ENCODE data around the gene ASB6. TPM values are rescaled to one million over a fixed set of nuclear protein-coding genes. Genes with fewer than 3 reads are reported as not detected.
"Not testable (repeated sequence)": the region's sequence is repeated elsewhere in the genome, so short reads cannot be mapped to it uniquely, and the experiment has no call there.

Gene ASB6
- total RNA-seq, 1 experiment from 2014 or later, result 19.1 TPM

DNA sequence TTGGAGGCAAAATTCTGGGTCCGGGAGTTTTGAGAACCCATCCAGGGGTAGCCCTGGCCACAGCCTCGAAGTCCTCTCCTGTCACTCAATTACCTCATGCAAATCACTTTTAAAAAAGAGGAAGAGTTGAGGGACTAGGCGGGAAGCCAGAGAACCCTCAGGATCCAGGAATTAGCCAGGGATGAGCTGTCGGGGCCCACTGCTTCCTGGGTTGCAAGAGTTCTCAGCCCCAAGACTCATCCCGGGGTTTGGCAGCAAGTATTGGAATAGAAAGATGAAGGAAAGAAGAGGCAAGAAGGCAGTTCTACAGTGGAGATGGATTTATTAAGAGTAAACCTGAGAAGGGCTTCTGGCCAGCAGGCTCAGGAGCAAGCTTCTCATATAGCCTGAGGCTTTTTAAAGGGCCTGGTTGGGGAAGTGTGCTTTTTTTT is 46.6 kb downstream of the ASB6 start:
- H3K9me2 ChIP-seq (replicated peaks; ENCODE audit: low read length), result no peaks in the 10 kb centered on the region
- no peak overlapping the region for H3K27ac ChIP-seq (ENCODE audit: low read length)
- ChIA-PET POLR2A (ENCODE audit: unreplicated experiment) (interaction anchor here (0.6 kb wide), 2 partner anchors 34 to 421 kb away, joined by 3 to 7 read pairs; no protein-coding TSS in a partner anchor), CTCF (no interaction called here)
- no peaks in the 10 kb centered on the region for H4K20me1 ChIP-seq (ENCODE audit: low read length)
- H3K36me3 ChIP-seq (ENCODE audit: low read depth, low read length), result no peaks in the 10 kb centered on the region
- H3K79me2 ChIP-seq (ENCODE audit: low read length), result no peaks in the 10 kb centered on the region
- ATAC-seq, result no peak
- no peaks in the 10 kb centered on the region for H3K27me3 ChIP-seq (ENCODE audit: low read length)
- no peaks in the 10 kb centered on the region for H3K9me3 ChIP-seq (ENCODE audit: low read length)
- no peak overlapping the region for H3K4me3 ChIP-seq (ENCODE audit: low read length)
- DNase-seq, result peak; percentile 8
- no TSS peak for BruUV-seq (replicated peaks)
- H3F3A ChIP-seq (ENCODE audit: low read length, unreplicated experiment), result no peaks in the 10 kb centered on the region
- TF ChIP-seq EZH2 (IDR thresholded peaks at IDR 0.05; ENCODE audit: low read length, unreplicated experiment), result no peak
- TF ChIP-seq, protein P1, sequence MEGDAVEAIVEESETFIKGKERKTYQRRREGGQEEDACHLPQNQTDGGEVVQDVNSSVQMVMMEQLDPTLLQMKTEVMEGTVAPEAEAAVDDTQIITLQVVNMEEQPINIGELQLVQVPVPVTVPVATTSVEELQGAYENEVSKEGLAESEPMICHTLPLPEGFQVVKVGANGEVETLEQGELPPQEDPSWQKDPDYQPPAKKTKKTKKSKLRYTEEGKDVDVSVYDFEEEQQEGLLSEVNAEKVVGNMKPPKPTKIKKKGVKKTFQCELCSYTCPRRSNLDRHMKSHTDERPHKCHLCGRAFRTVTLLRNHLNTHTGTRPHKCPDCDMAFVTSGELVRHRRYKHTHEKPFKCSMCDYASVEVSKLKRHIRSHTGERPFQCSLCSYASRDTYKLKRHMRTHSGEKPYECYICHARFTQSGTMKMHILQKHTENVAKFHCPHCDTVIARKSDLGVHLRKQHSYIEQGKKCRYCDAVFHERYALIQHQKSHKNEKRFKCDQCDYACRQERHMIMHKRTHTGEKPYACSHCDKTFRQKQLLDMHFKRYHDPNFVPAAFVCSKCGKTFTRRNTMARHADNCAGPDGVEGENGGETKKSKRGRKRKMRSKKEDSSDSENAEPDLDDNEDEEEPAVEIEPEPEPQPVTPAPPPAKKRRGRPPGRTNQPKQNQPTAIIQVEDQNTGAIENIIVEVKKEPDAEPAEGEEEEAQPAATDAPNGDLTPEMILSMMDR (conservative IDR thresholded peaks at IDR 0.05; ENCODE audit: low read depth, low read length), result no peak
- no peak for TF ChIP-seq EZH2phosphoT487 (IDR thresholded peaks at IDR 0.05; ENCODE audit: borderline replicate concordance, low read length)
- H3K9ac ChIP-seq (ENCODE audit: low read length), result no peak overlapping the region
- H3K4me2 ChIP-seq (ENCODE audit: low read length), result no peak overlapping the region
- H3K4me1 ChIP-seq (ENCODE audit: insufficient read depth, low read length), result peaks cover 2% of the 10 kb centered on the region; the same call in 1 of the 2 replicates
- H2AFZ ChIP-seq (ENCODE audit: low read length), result no peak overlapping the region
- intact Hi-C loops (cut with micrococcal nuclease), result no loop called here

- H3K4me3 ChIP-seq (ENCODE audit: low read length), result no peak overlapping the region
- no peaks in the 10 kb centered on the region for H3K9me2 ChIP-seq (replicated peaks; ENCODE audit: low read length)
- no peaks in the 10 kb centered on the region for H3K27me3 ChIP-seq (ENCODE audit: low read length)
- H3K36me3 ChIP-seq (ENCODE audit: low read depth, low read length), result no peaks in the 10 kb centered on the region
- ATAC-seq, result no peak
- H3K9me3 ChIP-seq (ENCODE audit: low read length), result no peaks in the 10 kb centered on the region
- ChIA-PET CTCF (no interaction called here), POLR2A (ENCODE audit: unreplicated experiment) (no interaction called here)
- DNase-seq, result no peak
- intact Hi-C loops (cut with micrococcal nuclease), result no loop called here
- BruUV-seq (replicated peaks), result no TSS peak
- H3K27ac ChIP-seq (ENCODE audit: low read length), result no peak overlapping the region
- peaks cover 2% of the 10 kb centered on the region; the same call in 1 of the 2 replicates for H3K4me1 ChIP-seq (ENCODE audit: insufficient read depth, low read length)
- TF ChIP-seq EZH2phosphoT487 (IDR thresholded peaks at IDR 0.05; ENCODE audit: borderline replicate concordance, low read length) (no peak), EZH2 (IDR thresholded peaks at IDR 0.05; ENCODE audit: low read length, unreplicated experiment) (no peak)
- TF ChIP-seq, protein P1 (conservative IDR thresholded peaks at IDR 0.05; ENCODE audit: low read depth, low read length), result no peak
- H4K20me1 ChIP-seq (ENCODE audit: low read length), result no peaks in the 10 kb centered on the region
- no peaks in the 10 kb centered on the region for H3F3A ChIP-seq (ENCODE audit: low read length, unreplicated experiment)
- H3K9ac ChIP-seq (ENCODE audit: low read length), result no peak overlapping the region
- no peaks in the 10 kb centered on the region for H3K79me2 ChIP-seq (ENCODE audit: low read length)
- no peak overlapping the region for H2AFZ ChIP-seq (ENCODE audit: low read length)
- H3K4me2 ChIP-seq (ENCODE audit: low read length), result no peak overlapping the region
Observed at GRCh38 chr9:129594632-129595031, 47.3 kb downstream of the ASB6 start.

GRCh38 chr9:129592790-129593189 is 49.2 kb downstream of the ASB6 start:
- H4K20me1 ChIP-seq (ENCODE audit: low read length); H3K9me2 ChIP-seq (replicated peaks; ENCODE audit: low read length); CTCF ChIA-PET; ATAC-seq; H3K4me2 ChIP-seq (ENCODE audit: low read length); H3F3A ChIP-seq (ENCODE audit: low read length, unreplicated experiment); intact Hi-C loops (cut with micrococcal nuclease); H2AFZ ChIP-seq (ENCODE audit: low read length); DNase-seq; H3K9ac ChIP-seq (ENCODE audit: low read length); POLR2A ChIA-PET (ENCODE audit: unreplicated experiment); H3K27ac ChIP-seq (ENCODE audit: low read length); H3K27me3 ChIP-seq (ENCODE audit: low read length); H3K79me2 ChIP-seq (ENCODE audit: low read length); H3K36me3 ChIP-seq (ENCODE audit: low read depth, low read length); H3K4me1 ChIP-seq (ENCODE audit: insufficient read depth, low read length); BruUV-seq (replicated peaks); H3K4me3 ChIP-seq (ENCODE audit: low read length); H3K9me3 ChIP-seq (ENCODE audit: low read length): not testable (repeated sequence)
